Spleen (tissue), 11 donors: ENCODE measurements around the gene HCFC1R1. TPM values are rescaled to one million over a fixed set of nuclear protein-coding genes. Genes with fewer than 3 reads are reported as not detected.
A peak's percentile ranks its signal among the peaks of the same experiment; 100 is the strongest.

ENCODE experiments used
- DNase-seq: peaks from one replicate; pipeline ENCODE4 v3.0.0-alpha.2; 2020
- H3K27ac ChIP-seq, 8 donors: fragments of 200-600 bp; sonication (generic) in 7 of 8; 1 replicate in 4 of 8; 2 replicates in 4 of 8; pipeline versions ENCODE4 v1.5.0 to v1.8.0; 2016 to 2021; ENCODE audit warnings: inconsistent platforms in 4 of 8, mild to moderate bottlenecking in 4 of 8, moderate library complexity in 1 of 8
- H3K27me3 ChIP-seq, 7 donors: fragments of 200-600 bp; sonication (generic) in 6 of 7; replicated peaks in 1 of 7; 1 replicate in 4 of 7; 2 replicates in 3 of 7; pipeline versions ENCODE4 v1.5.0 to v1.8.0; 2016 to 2021; ENCODE audit warnings: inconsistent platforms in 3 of 7, mild to moderate bottlenecking in 1 of 7
- H3K36me3 ChIP-seq, 6 donors: fragments of 200-600 bp; sonication (generic) in 5 of 6; 1 replicate in 4 of 6; 2 replicates in 2 of 6; pipeline versions ENCODE4 v1.5.0 to v1.8.0; 2016 to 2021; ENCODE audit warnings: inconsistent platforms in 2 of 6
- H3K4me1 ChIP-seq, 6 donors: fragments of 200-600 bp; sonication (generic) in 5 of 6; 1 replicate in 3 of 6; 2 replicates in 3 of 6; pipeline versions ENCODE4 v1.5.0 to v1.8.0; 2016 to 2021; ENCODE audit warnings: inconsistent platforms in 3 of 6
- H3K4me3 ChIP-seq, 8 donors: fragments of 200-600 bp; sonication (generic) in 7 of 8; 1 replicate in 4 of 8; 2 replicates in 4 of 8; pipeline versions ENCODE4 v1.5.0 to v1.8.0; 2016 to 2021; ENCODE audit warnings: inconsistent platforms in 4 of 8, mild to moderate bottlenecking in 4 of 8, moderate library complexity in 2 of 8
- H3K9me3 ChIP-seq, 8 donors: fragments of 200-600 bp; sonication (generic) in 7 of 8; 1 replicate in 4 of 8; 2 replicates in 4 of 8; pipeline versions ENCODE4 v1.5.0 to v1.8.0; 2016 to 2021; ENCODE audit warnings: inconsistent platforms in 4 of 8
- CTCF ChIP-seq, 11 experiments: fragments of 200-600 bp in 7 of 11; fragments of 450-650 bp in 4 of 11; sonication (generic) in 4 of 11; IDR thresholded peaks in 8 of 11; conservative IDR thresholded peaks in 3 of 11; 1 replicate in 7 of 11; 2 replicates in 4 of 11; pipeline versions ENCODE4 v1.4.0 to v1.8.0; 2016 to 2021; ENCODE audit warnings: antibody characterized with exemption in 11 of 11, inconsistent platforms in 4 of 11, mild to moderate bottlenecking in 1 of 11
- POLR2A ChIP-seq, 3 donors: fragments of 450-650 bp; IDR thresholded peaks; one replicate each; pipeline ENCODE4 v1.5.1; 2017; ENCODE audit warnings: antibody characterized with exemption in 3 of 3, mild to moderate bottlenecking in 1 of 3
- POLR2AphosphoS5 ChIP-seq, 3 donors: sonication (generic); formaldehyde crosslinking; IDR thresholded peaks; one replicate each; pipeline ENCODE4 v1.5.1; 2017; ENCODE audit warnings: antibody characterized with exemption in 3 of 3
- WGBS, 5 donors: extraction: QIAGEN DNeasy Blood & Tissue Kit in 3 of 5; methylation state at CpG; one replicate each; pipeline versions ENCODE4 v1.1.5 to v1.1.7; 2013 to 2018; 5-methylcytosine and 5-hydroxymethylcytosine counted together
- intact Hi-C: fragments of 100-400 bp; cut with DNase I; formaldehyde crosslinking; loops from one replicate; pipeline ENCODE4 v1.15.0; 2023; ENCODE audit warnings: low total_unique reads
- polyA plus RNA-seq, 3 donors: library from polyadenylated mRNA; stranded (reverse); fragments of 200-250 nt; gene quantifications; one replicate each; pipeline ENCODE4 v1.2.1, GENCODE V29; 2013
- total RNA-seq, 7 donors: library from RNA; depleted of rRNA in 3 of 7; stranded (reverse); fragments of >200 nt in 3 of 7; fragmentation: NEBNext Ultra II Directional in 4 of 7; extraction: Animal tissue kit (Norgen Biotek cat#: 25700) in 4 of 7; gene quantifications; one replicate each; pipeline versions ENCODE4 v1.1.0 to v1.2.1, GENCODE V29; 2016 to 2021
- donor health status: healthy with polysubstance abuse.
- donor health status: DM: no; HTN: no; CAD: no; lungs with moderate emphysema.
- donor health status: DM: no; HTN: no; CAD: no.
- donor health status: Bipolar disorder and iron deficiency.
- donor health status: healthy.
- donor health status: DM: no; HTN: no; CAD: no.
- donor health status: DM: yes; HTN: yes; CAD: no.

Gene HCFC1R1
- total and polyA plus RNA-seq, 10 donors = 15.5 to 74.5 (median 27.2) TPM

GRCh38 chr16:3007059-3007956 lies 16.4 kb downstream of the HCFC1R1 start:
- H3K36me3 ChIP-seq = no peaks in the 10 kb centered on the region
- TF ChIP-seq CTCF (IDR thresholded peaks at IDR 0.05 in 8 of 11, conservative IDR thresholded peaks at IDR 0.05 in 3 of 11) (no peak), POLR2AphosphoS5 (IDR thresholded peaks at IDR 0.05) (no peak), POLR2A (IDR thresholded peaks at IDR 0.05) (no peak)
- WGBS, 5 donors = 26 to 47% (median 33%) methylated on average over 12 to 13 of the region's 13 CpGs
- DNase-seq = no peak
- H3K27me3 ChIP-seq = peaks cover 0 to 69% (median 15%) of the 10 kb centered on the region in 7 donors
- H3K4me3 ChIP-seq = peak overlapping the region in 4 of 8 donors; percentile 16 to 59 (median 23)
- peaks cover 18 to 72% (median 44%) of the 10 kb centered on the region in 6 donors for H3K4me1 ChIP-seq
- intact Hi-C loops = no loop called here
- no peaks in the 10 kb centered on the region for H3K9me3 ChIP-seq
- peak overlapping the region in 7 of 8 donors; percentile 55 to 92 (median 83) for H3K27ac ChIP-seq

- peaks cover 0 to 58% (median 8%) of the 10 kb centered on the region in 7 donors for H3K27me3 ChIP-seq
- intact Hi-C loops = no loop called here
- peaks cover 18 to 62% (median 44%) of the 10 kb centered on the region in 6 donors for H3K4me1 ChIP-seq
- H3K9me3 ChIP-seq = no peaks in the 10 kb centered on the region
- H3K27ac ChIP-seq = peak overlapping the region in 7 of 8 donors; percentile 21 to 92 (median 76)
- DNase-seq = peak; percentile 89
- WGBS, 5 donors = 12 to 21% (median 20%) methylated on average over 19 to 25 of the region's 25 CpGs
- H3K36me3 ChIP-seq = no peaks in the 10 kb centered on the region
- TF ChIP-seq POLR2A (IDR thresholded peaks at IDR 0.05) (no peak), POLR2AphosphoS5 (IDR thresholded peaks at IDR 0.05) (peak in 1 of 3 donors; percentile 37), CTCF (IDR thresholded peaks at IDR 0.05 in 8 of 11, conservative IDR thresholded peaks at IDR 0.05 in 3 of 11) (no peak)
- peak overlapping the region in 7 of 8 donors; percentile 9 to 72 (median 34) for H3K4me3 ChIP-seq
These were observed 18.9 kb downstream of the HCFC1R1 start for GRCh38 chr16:3004781-3005284.

GRCh38 chr16:3004319-3004718 lies 19.4 kb downstream of the HCFC1R1 start:
- H3K36me3 ChIP-seq = no peaks in the 10 kb centered on the region
- H3K4me1 ChIP-seq = peaks cover 18 to 57% (median 42%) of the 10 kb centered on the region in 6 donors
- H3K4me3 ChIP-seq = peak overlapping the region in 4 of 8 donors; percentile 35 to 72 (median 38)
- peaks cover 0 to 53% (median 8%) of the 10 kb centered on the region in 7 donors for H3K27me3 ChIP-seq
- WGBS, 5 donors = 0 to 2% (median 1%) methylated on average over 16 to 67 of the region's 67 CpGs
- peak overlapping the region in 3 of 8 donors; percentile 78 to 92 (median 84) for H3K27ac ChIP-seq
- H3K9me3 ChIP-seq = no peaks in the 10 kb centered on the region
- TF ChIP-seq POLR2A (IDR thresholded peaks at IDR 0.05) (no peak), POLR2AphosphoS5 (IDR thresholded peaks at IDR 0.05) (no peak), CTCF (IDR thresholded peaks at IDR 0.05 in 8 of 11, conservative IDR thresholded peaks at IDR 0.05 in 3 of 11) (no peak)
- intact Hi-C loops = no loop called here
- no peak for DNase-seq
